PC-3 (cell line): ENCODE measurements around the gene COL1A1. TPM values are rescaled to one million over a fixed set of nuclear protein-coding genes. Genes with fewer than 3 reads are reported as not detected.

ENCODE experiments used
- ATAC-seq: fragments of 200-7000 bp; cut with Tn5 transposase; 2 replicates; pipeline ENCODE4 v1.9.1; 2020; ENCODE audit warnings: mild to moderate bottlenecking, moderate library complexity
- BruUV-seq: library from RNA; stranded (reverse); fragments of 400-500 nt; replicated peaks from 2 replicates; lab custom pipeline; 2021; lab: Mats Ljungman, UMichigan
- CTCF ChIA-PET: fragments of 300-600 bp; sonication (Branson Sonifier 250); formaldehyde crosslinking; loops from one replicate; lab custom pipeline; 2022; ENCODE audit warnings: antibody characterized with exemption; lab: Charles Lee
- POLR2A ChIA-PET: fragments of 300-600 bp; sonication (Branson Sonifier 250); formaldehyde crosslinking; loops from one replicate; lab custom pipeline; 2022; ENCODE audit warnings: antibody characterized with exemption; ENCODE audit not compliant: unreplicated experiment; lab: Charles Lee
- DNase-seq: peaks from one replicate; pipeline ENCODE4 v3.0.0-alpha.2; 2015
- H2AFZ ChIP-seq: fragments of 300-600 bp; sonication (generic); 2 replicates; pipeline ENCODE4 v1.6.0; 2016; ENCODE audit warnings: antibody characterized with exemption, low read length
- H3F3A ChIP-seq: fragments of 300-600 bp; sonication (generic); one replicate; pipeline ENCODE4 v1.6.0; 2017; ENCODE audit warnings: antibody characterized with exemption, low read length, control low read depth, mild to moderate bottlenecking; ENCODE audit not compliant: unreplicated experiment
- H3K27ac ChIP-seq: fragments of 300-600 bp; sonication (generic); 2 replicates; pipeline ENCODE4 v1.5.1; 2016; ENCODE audit warnings: mild to moderate bottlenecking, low read length
- H3K27me3 ChIP-seq: fragments of 300-600 bp; sonication (generic); 2 replicates; pipeline ENCODE4 v1.6.1; 2016; ENCODE audit warnings: low read length, mixed read lengths
- H3K36me3 ChIP-seq: fragments of 300-600 bp; sonication (generic); 2 replicates; pipeline ENCODE4 v1.6.1; 2016; ENCODE audit warnings: low read depth, mixed run types, low read length, mixed read lengths
- H3K4me1 ChIP-seq: fragments of 300-600 bp; sonication (generic); 2 replicates; pipeline ENCODE4 v1.5.1; 2016; ENCODE audit warnings: low read length; ENCODE audit not compliant: insufficient read depth
- H3K4me2 ChIP-seq: fragments of 300-600 bp; sonication (generic); 2 replicates; pipeline ENCODE4 v1.6.0; 2016; ENCODE audit warnings: low read length
- H3K4me3 ChIP-seq: fragments of 300-600 bp; sonication (generic); 2 replicates; pipeline ENCODE4 v1.5.1; 2016; ENCODE audit warnings: mild to moderate bottlenecking, low read length, mixed read lengths
- H3K79me2 ChIP-seq: fragments of 300-600 bp; sonication (generic); 2 replicates; pipeline ENCODE4 v1.6.1; 2017; ENCODE audit warnings: low read length, mixed read lengths
- H3K9ac ChIP-seq: fragments of 300-600 bp; sonication (generic); 2 replicates; pipeline ENCODE4 v1.6.0; 2016; ENCODE audit warnings: mild to moderate bottlenecking, low read length
- H3K9me2 ChIP-seq: fragments of 300-600 bp; sonication (generic); replicated peaks from 2 replicates; pipeline ENCODE4 v1.6.1; 2016; ENCODE audit warnings: mixed run types, low read length, mixed read lengths
- H3K9me3 ChIP-seq: fragments of 300-600 bp; sonication (generic); 2 replicates; pipeline ENCODE4 v1.6.1; 2016; ENCODE audit warnings: low read length, mixed read lengths
- H4K20me1 ChIP-seq: fragments of 300-600 bp; sonication (generic); 2 replicates; pipeline ENCODE4 v1.6.1; 2016; ENCODE audit warnings: low read length, mixed read lengths
- CTCF ChIP-seq: fragments of 300-600 bp; sonication (generic); conservative IDR thresholded peaks from 2 replicates; pipeline ENCODE4 v1.5.1; 2017; ENCODE audit warnings: antibody characterized with exemption, low read depth, mild to moderate bottlenecking, low read length
- EZH2 ChIP-seq: fragments of 300-600 bp; sonication (generic); IDR thresholded peaks from one replicate; pipeline ENCODE4 v1.6.1; 2017; ENCODE audit warnings: antibody characterized with exemption, mild to moderate bottlenecking, low read length; ENCODE audit not compliant: unreplicated experiment
- EZH2phosphoT487 ChIP-seq: fragments of 300-600 bp; sonication (generic); IDR thresholded peaks from 2 replicates; pipeline ENCODE4 v1.6.1; 2018; ENCODE audit warnings: mild to moderate bottlenecking, antibody characterized with exemption, low read length, borderline replicate concordance
- intact Hi-C: fragments of 100-400 bp; cut with micrococcal nuclease; formaldehyde crosslinking; loops from 2 replicates; pipeline ENCODE4 v1.9.0; 2023
- total RNA-seq: library from RNA; depleted of rRNA; stranded (reverse); fragments of >200 nt; gene quantifications from 2 replicates; pipeline ENCODE4 v1.2.3, GENCODE V29; 2014

Gene COL1A1
- total RNA-seq, 1 experiment from 2014 or later: 30.6 TPM

- Histone ChIP-seq H3K4me2 (no peak overlapping the region), H3F3A (no peaks in the 10 kb centered on the region), H4K20me1 (no peaks in the 10 kb centered on the region), H3K4me3 (no peak overlapping the region), H3K36me3 (no peaks in the 10 kb centered on the region), H3K27me3 (0 out of 2 replicates have a peak, but pooled peaks cover 6% of the 10 kb centered on the region), H3K79me2 (no peaks in the 10 kb centered on the region), H3K4me1 (peaks cover 7% of the 10 kb centered on the region), H2AFZ (no peak overlapping the region), H3K9me2 (no peaks in the 10 kb centered on the region), H3K9ac (no peak overlapping the region), H3K9me3 (no peaks in the 10 kb centered on the region), H3K27ac (no peak overlapping the region)
- ATAC-seq (no peak), DNase-seq (no peak)
- intact Hi-C loops: no loop called here
- ChIA-PET POLR2A (no interaction called here), CTCF (interaction anchor here (0.6 to 0.8 kb wide), 2 partner anchors 94 to 298 kb away, joined by 3 to 4 read pairs; no protein-coding TSS in a partner anchor)
- no TSS peak for BruUV-seq
- TF ChIP-seq EZH2phosphoT487: no peak
- TF ChIP-seq CTCF: no peak
These were observed 3.0 kb upstream of the COL1A1 start for GRCh38 chr17:50204431-50204830.

GRCh38 chr17:50203604-50204345 lies 2.3 kb upstream of the COL1A1 start:
- H3K9me2 ChIP-seq: no peaks in the 10 kb centered on the region
- CTCF ChIA-PET: interaction anchor here (0.6 to 0.8 kb wide), 2 partner anchors 95 to 298 kb away, joined by 3 to 4 read pairs; no protein-coding TSS in a partner anchor
- no peak for ATAC-seq
- POLR2A ChIA-PET: no interaction called here
- peaks cover 14% of the 10 kb centered on the region for H3K4me1 ChIP-seq
- no peaks in the 10 kb centered on the region for H4K20me1 ChIP-seq
- H3F3A ChIP-seq: no peaks in the 10 kb centered on the region
- no peak overlapping the region for H3K4me2 ChIP-seq
- no peak overlapping the region for H3K4me3 ChIP-seq
- intact Hi-C loops: no loop called here
- H3K9ac ChIP-seq: no peak overlapping the region
- no TSS peak for BruUV-seq
- H2AFZ ChIP-seq: no peak overlapping the region
- no peaks in the 10 kb centered on the region for H3K79me2 ChIP-seq
- 0 out of 2 replicates have a peak, but pooled peaks cover 6% of the 10 kb centered on the region for H3K27me3 ChIP-seq
- no peak overlapping the region for H3K27ac ChIP-seq
- DNase-seq: no peak
- H3K36me3 ChIP-seq: no peaks in the 10 kb centered on the region
- H3K9me3 ChIP-seq: no peaks in the 10 kb centered on the region
- TF ChIP-seq CTCF (no peak), EZH2phosphoT487 (no peak), EZH2 (no peak)

GRCh38 chr17:50203086-50203485 lies 1.7 kb upstream of the COL1A1 start:
- Histone ChIP-seq H3K79me2 (no peaks in the 10 kb centered on the region), H3K36me3 (no peaks in the 10 kb centered on the region), H2AFZ (no peak overlapping the region), H3K27me3 (0 out of 2 replicates have a peak, but pooled peaks cover 6% of the 10 kb centered on the region), H3K27ac (no peak overlapping the region), H3K9ac (no peak overlapping the region), H3F3A (no peaks in the 10 kb centered on the region), H3K4me1 (peaks cover 18% of the 10 kb centered on the region), H3K9me3 (no peaks in the 10 kb centered on the region), H3K4me3 (no peak overlapping the region), H4K20me1 (no peaks in the 10 kb centered on the region), H3K9me2 (no peaks in the 10 kb centered on the region), H3K4me2 (no peak overlapping the region)
- ATAC-seq (no peak), DNase-seq (no peak)
- BruUV-seq: no TSS peak
- TF ChIP-seq EZH2phosphoT487 (no peak), CTCF (no peak)
- ChIA-PET POLR2A (no interaction called here), CTCF (no interaction called here)
- intact Hi-C loops: no loop called here
